Ovary (tissue), 3 donors: ENCODE measurements around the gene SETX.

Experiments used
- EP300 ChIP-seq: sonication (generic); formaldehyde crosslinking; IDR thresholded peaks from one replicate; pipeline ENCODE4 v1.6.1; 2017; ENCODE audit warnings: antibody characterized with exemption
- POLR2A ChIP-seq: fragments of 450-650 bp; IDR thresholded peaks from one replicate; pipeline ENCODE4 v1.6.1; 2017; ENCODE audit warnings: antibody characterized with exemption, mild to moderate bottlenecking, moderate library complexity
- TF ChIP-seq, protein P1 (sequence below), 3 donors: fragments of 450-650 bp in 2 of 3; fragments of 200-600 bp in 1 of 3; IDR thresholded peaks; one replicate each; pipeline versions ENCODE4 v1.5.1 to v1.8.0; 2016 to 2022; ENCODE audit warnings: antibody characterized with exemption in 3 of 3, mild to moderate bottlenecking in 1 of 3
- donor health status: DM: no; HTN: no; CAD: no.

DNA sequence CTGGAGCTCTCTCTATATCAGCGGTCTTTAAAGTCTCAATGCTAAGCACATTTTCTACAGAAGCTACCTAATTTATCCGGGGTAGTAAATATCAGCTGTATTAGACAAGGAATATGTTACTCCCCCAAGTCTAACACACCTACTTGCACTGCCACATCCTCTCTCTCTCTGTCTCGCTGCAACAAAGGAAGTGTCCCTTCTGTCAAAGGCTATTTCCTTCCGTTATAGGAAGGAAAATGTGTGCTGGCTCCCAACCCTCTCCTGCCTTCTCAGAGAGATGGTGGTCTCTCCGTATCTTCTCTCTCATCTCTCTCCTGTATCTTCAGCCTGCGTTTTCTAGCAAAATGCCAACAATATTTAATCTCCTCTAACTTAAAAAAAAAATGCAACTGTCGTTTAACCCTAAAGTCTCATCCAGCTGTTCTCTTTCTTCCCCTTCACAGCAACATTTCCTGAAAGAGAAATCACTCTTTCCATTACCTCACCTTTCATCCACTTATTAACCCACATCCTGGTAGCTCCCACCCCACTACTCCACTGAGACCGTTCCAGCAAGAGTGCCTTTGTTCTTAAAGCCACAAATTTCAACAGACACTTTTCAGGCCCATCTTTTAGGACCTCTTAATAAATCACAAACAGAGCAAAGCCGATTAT lies 49.6 kb upstream of the SETX start:
- TF ChIP-seq POLR2A, result no peak
- no peak for TF ChIP-seq EP300
- TF ChIP-seq, protein P1, sequence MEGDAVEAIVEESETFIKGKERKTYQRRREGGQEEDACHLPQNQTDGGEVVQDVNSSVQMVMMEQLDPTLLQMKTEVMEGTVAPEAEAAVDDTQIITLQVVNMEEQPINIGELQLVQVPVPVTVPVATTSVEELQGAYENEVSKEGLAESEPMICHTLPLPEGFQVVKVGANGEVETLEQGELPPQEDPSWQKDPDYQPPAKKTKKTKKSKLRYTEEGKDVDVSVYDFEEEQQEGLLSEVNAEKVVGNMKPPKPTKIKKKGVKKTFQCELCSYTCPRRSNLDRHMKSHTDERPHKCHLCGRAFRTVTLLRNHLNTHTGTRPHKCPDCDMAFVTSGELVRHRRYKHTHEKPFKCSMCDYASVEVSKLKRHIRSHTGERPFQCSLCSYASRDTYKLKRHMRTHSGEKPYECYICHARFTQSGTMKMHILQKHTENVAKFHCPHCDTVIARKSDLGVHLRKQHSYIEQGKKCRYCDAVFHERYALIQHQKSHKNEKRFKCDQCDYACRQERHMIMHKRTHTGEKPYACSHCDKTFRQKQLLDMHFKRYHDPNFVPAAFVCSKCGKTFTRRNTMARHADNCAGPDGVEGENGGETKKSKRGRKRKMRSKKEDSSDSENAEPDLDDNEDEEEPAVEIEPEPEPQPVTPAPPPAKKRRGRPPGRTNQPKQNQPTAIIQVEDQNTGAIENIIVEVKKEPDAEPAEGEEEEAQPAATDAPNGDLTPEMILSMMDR (IDR thresholded peaks at IDR 0.05), result no peak
